Fibroblast of skin of left biceps (primary cell): ENCODE measurements around the gene PFKM.

Source experiments
- DNase-seq, 2 experiments: peaks; one replicate each; pipeline ENCODE4 v3.0.0-alpha.2; 2013; ENCODE audit warnings: low read depth in 2 of 2

The PFKM gene

GRCh38 chr12:48119078-48119833, at the start of gene PFKM:
TSS of gene PFKM (plus strand) at chr12:48119364. CDS start at chr12:48122775, 3,411 bp downstream.
- peak; percentile 63 to 66 for DNase-seq

- no peak for DNase-seq
Observed at GRCh38 chr12:48070033-48070432, 49.1 kb upstream of the PFKM start.

GRCh38 chr12:48070731-48071130, 48.4 kb upstream of the PFKM start:
- no peak for DNase-seq

- DNase-seq: no peak
Observed at GRCh38 chr12:48071808-48072207, 47.4 kb upstream of the PFKM start.

GRCh38 chr12:48072266-48072665, 46.9 kb upstream of the PFKM start:
- no peak for DNase-seq

GRCh38 chr12:48074266-48074665, 44.9 kb upstream of the PFKM start:
- no peak for DNase-seq

GRCh38 chr12:48075832-48076231, 43.3 kb upstream of the PFKM start:
- no peak for DNase-seq

- no peak for DNase-seq
Observed at GRCh38 chr12:48077111-48077510, 42.1 kb upstream of the PFKM start.

GRCh38 chr12:48078901-48079300, 40.3 kb upstream of the PFKM start:
- peak; percentile 7 to 11 for DNase-seq

- no peak for DNase-seq
Observed at GRCh38 chr12:48080285-48080684, 38.9 kb upstream of the PFKM start.

- no peak for DNase-seq
Observed at GRCh38 chr12:48080821-48081220, 38.3 kb upstream of the PFKM start.

GRCh38 chr12:48084066-48084465, 35.1 kb upstream of the PFKM start:
- DNase-seq: no peak

GRCh38 chr12:48084841-48085460, 34.2 kb upstream of the PFKM start:
- DNase-seq: no peak

GRCh38 chr12:48086327-48086726, 32.8 kb upstream of the PFKM start:
- DNase-seq: no peak

GRCh38 chr12:48092611-48093010, 26.6 kb upstream of the PFKM start:
- no peak for DNase-seq

GRCh38 chr12:48104531-48104930, 14.6 kb upstream of the PFKM start:
- no peak for DNase-seq

- no peak for DNase-seq
Observed at GRCh38 chr12:48105321-48105866, 13.8 kb upstream of the PFKM start.

- DNase-seq: peak; percentile 67 to 73
Observed at GRCh38 chr12:48105867-48106680, 13.1 kb upstream of the PFKM start, which contains the start of gene SENP1. TSS of gene SENP1 (minus strand) at chr12:48106079. CDS start at chr12:48101472, 4,607 bp downstream.

GRCh38 chr12:48106681-48107613, 12.2 kb upstream of the PFKM start:
- DNase-seq: no peak

- DNase-seq: no peak
Observed at GRCh38 chr12:48109424-48109823, 9.7 kb upstream of the PFKM start.

- no peak for DNase-seq
Observed at GRCh38 chr12:48110691-48111311, 8.4 kb upstream of the PFKM start.
